Measurements from ENCODE around the gene MAFG. TPM values are rescaled to one million over a fixed set of nuclear protein-coding genes. Genes with fewer than 3 reads are reported as not detected.

MAFG gene
- total and polyA plus RNA-seq, 5 donors from 2014 or later: 2.2 to 14.3 (median 2.7) TPM

DNA sequence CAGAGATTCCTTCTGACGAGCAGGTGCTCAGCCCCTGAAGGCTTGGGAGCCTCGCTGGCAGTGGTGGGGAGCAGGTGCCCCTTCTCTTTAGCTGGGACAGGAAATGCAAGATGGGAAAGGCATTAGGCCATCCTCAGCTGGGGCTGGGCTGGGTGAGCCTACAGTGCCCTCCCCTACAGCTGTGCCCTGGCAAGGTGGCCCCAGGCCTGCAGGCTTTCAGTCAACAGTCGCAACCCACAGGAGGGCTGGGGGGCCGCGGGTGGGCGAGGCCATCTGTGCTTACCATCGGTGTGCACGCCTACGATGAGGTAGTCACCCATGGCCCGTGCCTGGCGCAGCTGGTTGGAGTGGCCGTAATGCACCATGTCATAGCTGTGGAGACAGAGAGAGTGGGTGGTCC is 18.3 kb downstream of the MAFG start:
- H3K27me3 ChIP-seq (ENCODE audit: control insufficient read depth, insufficient read depth, low read length): no peaks in the 10 kb centered on the region
- peaks cover 18% of the 10 kb centered on the region for H3K4me1 ChIP-seq (ENCODE audit: control insufficient read depth, insufficient read depth, low read length, poor library complexity, severe bottlenecking)
- DNase-seq (no peak), ATAC-seq (ENCODE audit: low read depth in 2 of 2) (no peak)
- peaks cover 22% of the 10 kb centered on the region for H3K36me3 ChIP-seq (ENCODE audit: control insufficient read depth, insufficient read depth, low read length)
- no peak overlapping the region for H3K4me3 ChIP-seq (ENCODE audit: low read depth, low read length)
- H3K27ac ChIP-seq (ENCODE audit: insufficient read depth, low read length, poor library complexity, severe bottlenecking): no peak overlapping the region
- peaks cover 9% of the 10 kb centered on the region for H3K36me3 Mint-ChIP-seq
- peak overlapping the region in 3 of 4 donors; percentile 62 to 87 (median 75) for H3K4me3 Mint-ChIP-seq
- peaks cover 0 to 10% (median 3%) of the 10 kb centered on the region in 4 donors for H3K4me1 Mint-ChIP-seq
- H3K9me3 ChIP-seq (ENCODE audit: control insufficient read depth in 2 of 2, low read length in 2 of 2): no peaks in the 10 kb centered on the region
- no peaks in the 10 kb centered on the region for H3K27me3 Mint-ChIP-seq
- H3K27ac Mint-ChIP-seq: no peak overlapping the region
- H3K9me3 Mint-ChIP-seq: no peaks in the 10 kb centered on the region

DNA sequence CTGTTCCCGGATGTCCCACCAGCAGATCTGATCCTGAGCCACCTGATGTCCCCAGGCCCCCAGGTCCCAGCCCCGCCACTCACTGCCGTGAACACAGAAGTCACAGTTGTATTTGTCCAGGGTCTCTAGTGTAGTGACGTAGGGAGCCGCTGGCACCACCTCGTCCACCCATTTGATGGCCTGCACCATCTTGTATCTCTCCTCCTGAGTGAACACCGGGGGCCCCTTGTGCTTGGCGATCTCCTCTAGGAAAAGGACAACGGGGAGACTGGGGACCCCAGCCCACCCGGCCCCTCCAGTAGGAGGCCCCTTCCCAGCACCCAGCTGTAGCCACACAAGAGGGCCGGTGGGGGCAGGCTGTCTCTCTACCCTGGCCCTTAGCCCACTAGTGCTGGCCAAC is 18.7 kb downstream of the MAFG start:
- Histone ChIP-seq H3K4me3 (ENCODE audit: low read depth, low read length) (no peak overlapping the region), H3K27ac (ENCODE audit: insufficient read depth, low read length, poor library complexity, severe bottlenecking) (no peak overlapping the region), H3K36me3 (ENCODE audit: control insufficient read depth, insufficient read depth, low read length) (peaks cover 17% of the 10 kb centered on the region), H3K27me3 (ENCODE audit: control insufficient read depth, insufficient read depth, low read length) (no peaks in the 10 kb centered on the region), H3K4me1 (ENCODE audit: control insufficient read depth, insufficient read depth, low read length, poor library complexity, severe bottlenecking) (peaks cover 18% of the 10 kb centered on the region), H3K9me3 (ENCODE audit: control insufficient read depth in 2 of 2, low read length in 2 of 2) (no peaks in the 10 kb centered on the region)
- no peak for DNase-seq
- Mint-ChIP-seq H3K4me3 (peak overlapping the region in 2 of 4 donors; percentile 74 to 75), H3K9me3 (no peaks in the 10 kb centered on the region), H3K27me3 (no peaks in the 10 kb centered on the region), H3K4me1 (peaks cover 0 to 10% (median 3%) of the 10 kb centered on the region in 4 donors), H3K36me3 (peaks cover 9% of the 10 kb centered on the region), H3K27ac (no peak overlapping the region)
- ATAC-seq (ENCODE audit: low read depth in 2 of 2): no peak

DNA sequence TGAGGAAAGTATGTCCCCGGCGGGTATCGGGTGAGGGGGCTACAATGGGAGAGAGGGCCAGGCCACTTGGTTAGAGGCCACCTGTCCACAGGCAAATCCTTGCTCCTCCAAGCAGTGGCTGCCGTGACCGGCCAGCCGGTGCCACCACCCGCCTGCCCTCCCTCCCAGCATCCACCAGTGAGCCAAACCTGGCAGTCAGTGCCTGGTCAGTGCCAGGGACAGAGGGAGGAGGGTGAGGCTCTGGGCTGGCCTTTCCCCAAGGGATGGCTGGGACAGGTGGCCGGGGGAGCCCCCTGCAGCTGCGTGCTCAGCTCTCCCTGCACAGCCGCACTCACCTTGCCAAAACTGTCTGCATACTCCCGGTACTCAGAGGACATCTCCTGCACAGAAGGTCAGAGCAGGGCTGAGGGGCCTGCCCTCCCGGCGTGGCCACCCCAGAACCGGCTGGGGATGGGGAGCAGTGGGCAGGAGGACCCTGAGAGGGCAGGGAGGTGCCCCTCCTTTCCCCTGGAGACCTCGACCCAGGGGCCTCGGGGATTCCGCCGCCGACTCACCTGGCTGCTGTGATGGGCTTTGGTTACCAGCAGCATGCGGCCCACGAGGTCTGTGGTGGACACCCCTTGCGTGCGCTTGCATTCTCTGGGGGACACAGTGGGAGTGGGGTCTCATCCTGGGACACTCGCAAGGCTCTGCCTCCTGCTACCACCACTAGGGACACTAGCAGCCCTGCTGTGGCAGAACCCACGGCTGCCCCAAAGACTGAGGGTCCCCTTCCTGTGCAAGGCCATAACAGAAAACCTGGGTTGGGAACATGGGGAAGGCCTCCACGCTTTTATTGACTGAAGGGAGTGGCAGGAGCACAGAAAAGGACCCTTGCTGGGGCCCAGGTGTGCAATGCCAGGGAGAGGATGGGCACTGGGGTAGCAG is 20.1 kb downstream of the MAFG start:
- peaks cover 5% of the 10 kb centered on the region for H3K36me3 ChIP-seq (ENCODE audit: control insufficient read depth, insufficient read depth, low read length)
- no peaks in the 10 kb centered on the region for H3K36me3 Mint-ChIP-seq
- ATAC-seq (ENCODE audit: low read depth in 2 of 2): no peak

DNA sequence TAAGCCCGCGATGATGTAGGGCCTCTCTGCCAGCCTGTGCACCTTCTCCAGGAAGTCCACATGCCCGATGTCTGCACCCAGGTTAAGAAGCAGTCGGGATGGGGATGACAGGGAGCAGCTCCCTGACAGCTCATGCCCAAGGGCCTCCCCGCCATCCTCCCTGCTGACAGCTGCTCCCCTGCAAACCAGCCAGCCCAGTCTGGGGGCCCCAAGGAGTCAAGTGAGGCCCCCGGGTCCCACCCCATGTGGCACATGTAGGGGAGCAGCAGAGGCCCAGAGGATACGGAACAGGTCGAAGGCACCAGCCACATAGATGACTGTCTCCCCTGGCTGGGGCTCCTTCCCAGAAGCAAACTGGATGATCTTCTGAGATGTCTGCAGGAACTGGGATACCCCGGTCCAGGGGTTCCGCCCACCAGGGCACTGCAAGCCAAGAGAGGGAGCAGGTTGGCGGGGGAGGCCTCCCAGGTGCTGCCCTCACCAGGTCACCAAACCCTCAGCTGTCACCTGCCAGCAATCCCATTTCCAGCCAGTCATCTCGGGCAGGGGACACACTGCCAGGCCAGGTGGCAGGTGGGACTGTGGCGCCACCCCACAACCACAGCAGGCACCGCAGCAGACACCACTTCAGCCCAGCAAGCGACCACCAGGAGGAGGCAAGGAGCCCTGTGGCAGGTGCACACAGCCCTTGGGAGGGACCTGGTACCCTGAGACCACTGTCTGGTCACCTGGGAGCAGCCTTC is 20.9 kb downstream of the MAFG start:
- no peaks in the 10 kb centered on the region for H3K27me3 ChIP-seq (ENCODE audit: control insufficient read depth, insufficient read depth, low read length)
- DNase-seq (no peak), ATAC-seq (ENCODE audit: low read depth in 2 of 2) (no peak)

More for the DNA sequence above, 20.1 kb downstream of the MAFG start:
- no peak overlapping the region for H3K27ac ChIP-seq (ENCODE audit: insufficient read depth, low read length, poor library complexity, severe bottlenecking)
- no peaks in the 10 kb centered on the region for H3K9me3 ChIP-seq (ENCODE audit: control insufficient read depth in 2 of 2, low read length in 2 of 2)
- H3K27ac Mint-ChIP-seq: no peak overlapping the region
- H3K4me3 Mint-ChIP-seq: no peak overlapping the region
- H3K4me1 Mint-ChIP-seq: peaks cover 0 to 8% (median under 1%) of the 10 kb centered on the region in 4 donors
- H3K9me3 Mint-ChIP-seq: no peaks in the 10 kb centered on the region
- H3K4me3 ChIP-seq (ENCODE audit: low read depth, low read length): no peak overlapping the region
- H3K4me1 ChIP-seq (ENCODE audit: control insufficient read depth, insufficient read depth, low read length, poor library complexity, severe bottlenecking): peaks cover 21% of the 10 kb centered on the region
- DNase-seq: no peak
- no peaks in the 10 kb centered on the region for H3K27me3 Mint-ChIP-seq
- no peaks in the 10 kb centered on the region for H3K27me3 ChIP-seq (ENCODE audit: control insufficient read depth, insufficient read depth, low read length)

DNA sequence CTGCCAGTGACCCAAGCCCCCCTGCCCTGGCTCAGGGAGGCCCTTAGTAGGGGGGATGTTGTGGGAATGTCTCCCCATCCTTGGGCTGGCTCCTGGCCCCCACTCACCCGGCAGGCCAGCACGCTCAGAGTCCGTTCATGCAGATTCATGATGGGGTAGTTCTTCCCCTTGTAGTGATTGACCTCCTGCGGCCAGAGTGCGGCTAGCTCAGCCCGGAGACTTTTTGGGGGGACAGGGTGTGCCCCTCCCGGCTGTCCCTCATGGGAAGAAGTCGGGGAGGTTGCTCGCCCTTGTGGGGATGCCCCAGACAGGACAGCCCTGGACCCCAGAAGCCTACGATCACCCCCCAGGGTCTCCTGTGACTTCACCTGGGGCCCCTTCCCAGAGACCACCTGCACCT is 21.5 kb downstream of the MAFG start:
- peaks cover 3% of the 10 kb centered on the region for H3K36me3 Mint-ChIP-seq
- H3K9me3 ChIP-seq (ENCODE audit: control insufficient read depth in 2 of 2, low read length in 2 of 2): no peaks in the 10 kb centered on the region
- H3K27me3 Mint-ChIP-seq: peaks cover 5% of the 10 kb centered on the region
- H3K4me1 Mint-ChIP-seq: peaks cover 0 to 14% (median under 1%) of the 10 kb centered on the region in 4 donors
- no peaks in the 10 kb centered on the region for H3K9me3 Mint-ChIP-seq
- H3K4me3 ChIP-seq (ENCODE audit: low read depth, low read length): no peak overlapping the region
- H3K27me3 ChIP-seq (ENCODE audit: control insufficient read depth, insufficient read depth, low read length): no peaks in the 10 kb centered on the region
- H3K27ac Mint-ChIP-seq: no peak overlapping the region
- no peak for ATAC-seq (ENCODE audit: low read depth in 2 of 2)
- no peak overlapping the region for H3K4me3 Mint-ChIP-seq
- H3K4me1 ChIP-seq (ENCODE audit: control insufficient read depth, insufficient read depth, low read length, poor library complexity, severe bottlenecking): peaks cover 26% of the 10 kb centered on the region
- peaks cover 3% of the 10 kb centered on the region for H3K36me3 ChIP-seq (ENCODE audit: control insufficient read depth, insufficient read depth, low read length)
- no peak overlapping the region for H3K27ac ChIP-seq (ENCODE audit: insufficient read depth, low read length, poor library complexity, severe bottlenecking)
- no peak for DNase-seq

More for the DNA sequence above, 20.9 kb downstream of the MAFG start:
- Mint-ChIP-seq H3K9me3 (no peaks in the 10 kb centered on the region), H3K4me3 (peak overlapping the region in 1 of 4 donors; percentile 22), H3K36me3 (no peaks in the 10 kb centered on the region), H3K27ac (no peak overlapping the region), H3K4me1 (peaks cover 0 to 8% (median under 1%) of the 10 kb centered on the region in 4 donors), H3K27me3 (no peaks in the 10 kb centered on the region)
- no peak overlapping the region for H3K27ac ChIP-seq (ENCODE audit: insufficient read depth, low read length, poor library complexity, severe bottlenecking)
- H3K36me3 ChIP-seq (ENCODE audit: control insufficient read depth, insufficient read depth, low read length): peaks cover 3% of the 10 kb centered on the region
- H3K4me3 ChIP-seq (ENCODE audit: low read depth, low read length): no peak overlapping the region
- H3K4me1 ChIP-seq (ENCODE audit: control insufficient read depth, insufficient read depth, low read length, poor library complexity, severe bottlenecking): peaks cover 26% of the 10 kb centered on the region
- H3K9me3 ChIP-seq (ENCODE audit: control insufficient read depth in 2 of 2, low read length in 2 of 2): no peaks in the 10 kb centered on the region

DNA sequence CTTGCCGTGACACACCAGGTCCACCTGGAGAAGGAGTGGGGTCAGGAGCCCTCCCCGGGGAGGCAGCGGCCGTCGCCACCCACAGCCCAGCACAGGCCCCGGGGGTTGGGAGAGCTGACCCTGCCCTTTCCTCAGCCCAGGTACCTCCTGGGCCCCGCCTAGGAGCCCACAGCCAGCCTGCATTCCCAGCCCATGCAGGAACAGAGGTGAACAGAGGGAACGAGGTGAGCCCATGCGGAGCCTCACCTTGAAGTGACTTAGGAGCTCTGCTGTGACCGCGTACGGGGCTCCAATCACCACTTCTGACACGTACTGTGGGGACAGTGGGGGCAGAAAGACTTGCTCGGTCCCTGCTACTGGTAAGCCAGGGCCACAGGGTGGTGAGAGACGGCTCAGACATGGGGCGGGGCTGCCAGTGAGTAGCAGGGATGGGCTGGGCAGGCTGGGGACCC is 22.1 kb downstream of the MAFG start:
- H3K4me1 ChIP-seq (ENCODE audit: control insufficient read depth, insufficient read depth, low read length, poor library complexity, severe bottlenecking): peaks cover 21% of the 10 kb centered on the region
- no peaks in the 10 kb centered on the region for H3K9me3 Mint-ChIP-seq
- peaks cover 6% of the 10 kb centered on the region for H3K36me3 Mint-ChIP-seq
- H3K36me3 ChIP-seq (ENCODE audit: control insufficient read depth, insufficient read depth, low read length): peaks cover 3% of the 10 kb centered on the region
- H3K4me3 ChIP-seq (ENCODE audit: low read depth, low read length): no peak overlapping the region
- no peak for DNase-seq
- no peaks in the 10 kb centered on the region for H3K27me3 ChIP-seq (ENCODE audit: control insufficient read depth, insufficient read depth, low read length)
- H3K27ac ChIP-seq (ENCODE audit: insufficient read depth, low read length, poor library complexity, severe bottlenecking): no peak overlapping the region
- no peak overlapping the region for H3K27ac Mint-ChIP-seq
- peaks cover 0 to 15% (median 3%) of the 10 kb centered on the region in 4 donors for H3K4me1 Mint-ChIP-seq
- no peak for ATAC-seq (ENCODE audit: low read depth in 2 of 2)
- no peaks in the 10 kb centered on the region for H3K9me3 ChIP-seq (ENCODE audit: control insufficient read depth in 2 of 2, low read length in 2 of 2)
- H3K4me3 Mint-ChIP-seq: no peak overlapping the region
- H3K27me3 Mint-ChIP-seq: peaks cover 9% of the 10 kb centered on the region

DNA sequence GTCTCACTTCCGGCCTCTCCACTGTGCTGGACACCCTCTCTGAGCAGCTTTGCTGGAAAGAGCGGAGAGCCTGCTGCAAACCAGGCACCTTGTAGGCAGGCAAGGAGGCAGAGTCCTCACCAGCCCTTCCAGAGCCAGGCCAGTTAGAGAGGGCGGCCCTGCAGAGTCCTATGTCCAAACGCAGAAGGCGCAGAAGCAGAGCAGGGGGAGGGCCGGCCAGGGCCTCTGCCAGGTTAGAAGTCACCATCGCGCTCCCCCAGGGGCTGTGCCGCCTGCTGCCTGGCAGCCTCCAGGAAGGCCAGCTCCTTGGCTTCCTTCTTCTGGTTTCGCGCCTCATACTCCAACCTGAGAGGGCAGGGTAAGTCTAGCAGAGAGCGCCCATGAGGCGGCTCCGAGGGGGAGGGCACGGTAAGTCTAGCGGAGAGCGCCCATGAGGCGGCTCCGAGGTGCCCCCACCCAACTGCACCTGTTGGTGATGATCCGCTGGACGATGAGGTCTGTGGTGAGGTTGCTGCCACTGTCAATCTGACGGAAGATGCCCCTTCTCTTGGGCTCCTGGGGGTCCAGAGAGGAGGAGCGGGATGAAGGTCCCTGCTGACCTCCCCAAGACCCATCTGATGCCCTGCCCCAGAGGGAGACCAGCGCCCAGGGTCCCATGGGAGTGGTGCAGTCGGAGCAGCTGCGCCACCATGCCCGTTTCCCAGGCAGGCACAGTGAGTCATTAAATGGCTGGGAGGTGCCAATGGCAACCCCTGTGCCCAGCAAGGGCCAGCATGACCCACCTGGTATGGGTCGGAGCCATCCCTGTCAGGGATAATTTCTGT is 22.7 kb downstream of the MAFG start:
- Mint-ChIP-seq H3K4me1 (peaks cover 0 to 12% (median 3%) of the 10 kb centered on the region in 4 donors), H3K27ac (no peak overlapping the region), H3K27me3 (peaks cover 9% of the 10 kb centered on the region), H3K4me3 (no peak overlapping the region), H3K36me3 (peaks cover 12% of the 10 kb centered on the region), H3K9me3 (no peaks in the 10 kb centered on the region)
- no peak for DNase-seq
- Histone ChIP-seq H3K9me3 (ENCODE audit: control insufficient read depth in 2 of 2, low read length in 2 of 2) (no peaks in the 10 kb centered on the region), H3K4me3 (ENCODE audit: low read depth, low read length) (no peak overlapping the region), H3K4me1 (ENCODE audit: control insufficient read depth, insufficient read depth, low read length, poor library complexity, severe bottlenecking) (peaks cover 14% of the 10 kb centered on the region), H3K36me3 (ENCODE audit: control insufficient read depth, insufficient read depth, low read length) (peaks cover 7% of the 10 kb centered on the region), H3K27me3 (ENCODE audit: control insufficient read depth, insufficient read depth, low read length) (no peaks in the 10 kb centered on the region), H3K27ac (ENCODE audit: insufficient read depth, low read length, poor library complexity, severe bottlenecking) (no peak overlapping the region)
- no peak for ATAC-seq (ENCODE audit: low read depth in 2 of 2)
